Measurements from ENCODE around the gene ZBTB16. TPM values are rescaled to one million over a fixed set of nuclear protein-coding genes. Genes with fewer than 3 reads are reported as not detected.

ZBTB16 gene
- total and polyA plus RNA-seq, 8 donors: 3.4 to 55.6 (median 9.5) TPM

DNA sequence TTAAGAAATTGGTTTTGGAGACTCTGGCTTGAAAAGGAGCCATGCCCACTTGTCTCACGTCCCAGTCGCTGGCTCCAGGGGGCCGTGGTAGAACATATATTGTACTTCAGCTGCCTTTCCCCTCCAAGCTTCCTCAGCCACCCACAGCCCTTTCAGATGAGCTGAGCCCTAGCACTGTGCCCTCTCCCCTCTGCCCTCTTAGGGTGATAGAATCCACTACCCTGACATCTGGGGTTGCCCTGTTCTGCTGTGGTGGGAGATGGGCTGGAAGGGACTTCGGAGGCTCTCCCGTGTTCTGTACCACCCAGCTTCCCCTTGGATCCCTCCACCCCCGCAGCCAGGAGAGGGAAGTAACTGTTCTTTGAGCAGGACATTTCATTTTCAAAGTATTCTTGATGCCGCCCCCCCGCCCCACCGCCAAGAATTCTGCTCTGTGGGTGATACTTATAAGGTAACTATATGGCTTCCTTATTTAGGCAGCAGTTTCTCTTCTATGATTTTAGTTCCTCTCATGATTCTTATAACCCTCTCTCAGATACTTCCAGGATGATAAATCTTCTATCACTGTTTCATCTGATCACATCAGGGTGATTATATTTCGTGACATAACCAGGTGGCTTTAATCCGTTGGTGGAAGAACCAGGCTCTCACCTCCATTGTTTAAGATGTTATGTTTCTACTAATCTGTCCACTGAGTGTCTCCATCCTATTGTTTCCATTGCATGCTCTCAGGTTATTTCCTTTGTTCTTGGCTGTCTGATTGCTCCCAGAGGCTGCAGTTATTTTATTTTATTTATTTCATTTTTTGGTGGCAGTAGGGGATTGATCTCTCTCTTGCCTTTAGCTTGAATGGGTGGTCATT, 24.1 kb downstream of the ZBTB16 start:
- no peak for TF ChIP-seq CTCF (IDR thresholded peaks at IDR 0.05)
- H3K4me1 ChIP-seq: peaks cover 57 to 97% of the 10 kb centered on the region in 2 donors

DNA sequence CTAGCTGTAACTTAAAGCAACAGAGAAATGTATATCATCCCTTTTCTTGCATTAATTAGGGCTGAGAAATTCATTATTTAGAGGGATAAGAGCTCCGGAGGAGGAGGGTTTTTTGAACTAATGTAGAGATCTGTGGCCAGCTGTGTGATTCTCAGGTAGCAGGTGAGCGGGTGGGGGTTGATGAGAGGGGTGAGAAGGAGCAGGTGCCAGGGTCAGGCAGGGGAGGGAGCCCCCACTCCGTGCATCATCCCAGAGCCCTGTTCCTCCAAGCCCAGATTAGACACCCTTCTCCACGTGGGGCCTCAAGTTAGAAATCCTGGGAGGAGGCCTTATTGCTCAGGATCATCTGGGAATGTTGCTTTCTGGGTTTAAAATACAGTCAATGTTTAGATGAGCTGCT, 24.9 kb downstream of the ZBTB16 start:
- intact Hi-C loops (cut with DNase I): no loop called here
- Histone ChIP-seq H3K4me1 (peaks cover 50 to 97% of the 10 kb centered on the region in 2 donors), H3K36me3 (peaks cover 0 to 13% of the 10 kb centered on the region in 2 donors), H3K27me3 (no peaks in the 10 kb centered on the region), H3K9me3 (no peaks in the 10 kb centered on the region), H3K4me3 (no peak overlapping the region), H3K27ac (no peak overlapping the region)
- ATAC-seq (no peak), DNase-seq (no peak)
- no peak for TF ChIP-seq CTCF (IDR thresholded peaks at IDR 0.05)

More for the DNA sequence above, 24.1 kb downstream of the ZBTB16 start:
- H3K27me3 ChIP-seq: no peaks in the 10 kb centered on the region
- peaks cover 0 to 13% of the 10 kb centered on the region in 2 donors for H3K36me3 ChIP-seq
- no peak overlapping the region for H3K4me3 ChIP-seq
- DNase-seq: no peak
- H3K27ac ChIP-seq: peak overlapping the region in 1 of 2 donors; percentile 41
- no peaks in the 10 kb centered on the region for H3K9me3 ChIP-seq
- intact Hi-C loops (cut with DNase I): no loop called here
- no peak for ATAC-seq

DNA sequence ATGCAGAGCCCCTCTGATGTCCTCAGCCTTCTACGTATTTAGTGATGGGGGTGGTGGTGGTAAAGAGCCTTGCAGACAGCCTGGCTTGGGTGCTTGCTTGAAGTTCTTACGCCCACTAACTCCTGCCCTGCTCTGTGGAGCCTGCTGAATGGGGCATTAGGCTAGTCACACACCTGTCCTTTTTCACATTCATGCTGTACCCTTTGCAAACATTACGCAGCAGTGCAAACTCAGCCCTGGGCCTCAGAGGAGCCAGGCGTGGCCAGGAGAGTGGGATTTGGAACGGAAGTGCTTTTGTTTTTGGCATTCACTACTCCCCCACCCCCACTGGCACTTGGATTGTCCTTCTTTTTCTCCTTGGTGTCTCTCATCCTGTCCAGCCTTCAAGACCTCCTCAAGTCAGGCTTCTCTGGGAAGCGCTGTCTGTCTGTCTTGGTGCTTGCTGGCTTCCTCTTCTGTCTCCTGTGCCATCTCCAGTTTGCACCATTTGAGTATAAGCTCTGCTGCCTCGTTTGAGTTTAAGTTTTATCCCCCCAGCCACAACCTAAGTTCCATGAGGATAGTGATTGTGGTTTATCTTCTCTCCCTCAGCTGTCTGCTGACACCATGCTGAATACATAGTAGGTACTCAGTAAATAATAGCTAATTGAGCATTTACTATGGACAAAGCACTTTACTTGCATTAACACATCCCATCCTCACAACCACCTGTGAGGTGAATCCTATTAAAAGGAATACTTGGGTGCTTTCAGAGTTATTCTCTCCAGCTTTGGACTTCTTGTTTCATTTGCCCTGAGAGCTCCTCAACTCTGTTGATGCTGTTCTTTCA, 26.7 kb downstream of the ZBTB16 start:
- TF ChIP-seq CTCF (IDR thresholded peaks at IDR 0.05): no peak
- ATAC-seq (peak; percentile 81), DNase-seq (no peak)
- no peaks in the 10 kb centered on the region for H3K9me3 ChIP-seq
- H3K4me3 ChIP-seq: no peak overlapping the region
- H3K4me1 ChIP-seq: peaks cover 45 to 96% of the 10 kb centered on the region in 2 donors
- intact Hi-C loops (cut with DNase I): no loop called here
- peak overlapping the region; percentile 13 to 51 for H3K27ac ChIP-seq
- H3K36me3 ChIP-seq: peaks cover 0 to 13% of the 10 kb centered on the region in 2 donors
- H3K27me3 ChIP-seq: no peaks in the 10 kb centered on the region

- peak overlapping the region in 1 of 2 donors; percentile 51 for H3K27ac ChIP-seq
- H3K27me3 ChIP-seq: no peaks in the 10 kb centered on the region
- no peak for DNase-seq
- intact Hi-C loops (cut with DNase I): no loop called here
- H3K9me3 ChIP-seq: no peaks in the 10 kb centered on the region
- peaks cover 0 to 13% of the 10 kb centered on the region in 2 donors for H3K36me3 ChIP-seq
- no peak overlapping the region for H3K4me3 ChIP-seq
- no peak for TF ChIP-seq CTCF (IDR thresholded peaks at IDR 0.05)
- ATAC-seq: no peak
- H3K4me1 ChIP-seq: peaks cover 41 to 96% of the 10 kb centered on the region in 2 donors
These were observed 27.5 kb downstream of the ZBTB16 start for GRCh38 chr11:114087025-114087424.

DNA sequence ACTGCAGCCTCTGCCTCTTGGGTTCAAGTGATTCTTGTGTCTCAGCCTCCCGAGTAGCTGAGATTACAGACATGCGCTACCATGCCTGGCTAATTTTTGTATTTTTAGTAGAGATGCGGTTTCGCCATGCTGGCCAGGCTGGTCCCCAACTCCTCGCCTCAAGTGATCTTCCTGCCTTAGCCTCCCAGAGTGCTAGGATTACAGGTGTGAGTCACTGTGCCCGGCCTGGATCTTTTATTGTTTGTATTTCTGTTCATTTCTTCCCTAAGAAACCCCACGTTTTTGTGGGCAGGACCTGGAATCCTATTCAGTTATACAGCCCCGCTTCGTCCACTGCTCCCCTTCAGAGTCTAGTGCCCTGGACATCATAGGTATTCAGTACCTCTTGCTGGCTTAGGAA, 28.7 kb downstream of the ZBTB16 start:
- Histone ChIP-seq H3K36me3 (peaks cover 0 to 8% of the 10 kb centered on the region in 2 donors), H3K4me1 (peaks cover 36 to 94% of the 10 kb centered on the region in 2 donors), H3K27ac (peak overlapping the region in 1 of 2 donors; percentile 2), H3K27me3 (no peaks in the 10 kb centered on the region), H3K4me3 (no peak overlapping the region), H3K9me3 (no peaks in the 10 kb centered on the region)
- no peak for ATAC-seq
- DNase-seq: no peak
- TF ChIP-seq CTCF (IDR thresholded peaks at IDR 0.05): no peak
- intact Hi-C loops (cut with DNase I): no loop called here

Measured in left lung (tissue), 10 donors.